ENCODE data around the gene RHBDD3.

The RHBDD3 gene

DNA sequence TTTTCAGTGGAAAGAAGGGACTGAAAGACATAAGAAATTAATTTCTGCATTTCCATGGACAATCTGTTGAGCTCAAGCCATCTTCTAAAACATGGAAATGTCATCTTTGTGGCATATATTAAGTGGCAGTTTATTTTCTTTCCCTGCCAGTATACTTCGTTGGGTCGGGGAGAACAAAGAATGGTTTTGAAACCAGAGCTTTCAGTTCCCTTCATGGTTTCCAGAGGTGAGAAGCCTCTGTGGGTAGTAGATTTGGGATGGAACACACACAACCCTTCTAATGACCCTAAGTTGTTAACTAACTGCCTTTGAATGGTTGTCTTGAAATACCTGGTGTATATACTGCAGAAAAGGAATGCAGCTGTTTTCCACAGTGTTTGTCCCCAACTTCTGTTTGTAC is 21.1 kb upstream of the RHBDD3 start:
- Histone ChIP-seq H3K36me3 (ENCODE audit: control insufficient read depth in 1 of 2, insufficient read depth in 2 of 2, low read length in 2 of 2) (peaks cover 47 to 76% of the 10 kb centered on the region in 2 experiments), H2BK12ac (ENCODE audit: low read length) (no peak overlapping the region), H2BK5ac (ENCODE audit: low read depth, low read length, poor library complexity) (no peak overlapping the region), H3K4me2 (ENCODE audit: low read length) (no peak overlapping the region), H3K9ac (ENCODE audit: low read length) (no peak overlapping the region), H2AK5ac (ENCODE audit: low read length) (no peak overlapping the region), H3K79me1 (ENCODE audit: low read length) (no peaks in the 10 kb centered on the region), H2BK120ac (ENCODE audit: insufficient read depth, low read length, poor library complexity) (no peak overlapping the region), H3K27me3 (ENCODE audit: insufficient read depth, low read length) (no peaks in the 10 kb centered on the region), H3K4me3 (ENCODE audit: low read depth, low read length) (no peak overlapping the region), H3K79me2 (ENCODE audit: control insufficient read depth, insufficient read depth, low read length, poor library complexity) (no peaks in the 10 kb centered on the region), H3K4me1 (ENCODE audit: control insufficient read depth in 1 of 2, insufficient read depth in 2 of 2, low read length in 2 of 2) (no peaks in the 10 kb centered on the region), H4K91ac (ENCODE audit: low read depth, low read length) (no peak overlapping the region), H2AFZ (ENCODE audit: insufficient read depth, low read length, poor library complexity) (no peak overlapping the region), H3K9me3 (ENCODE audit: insufficient read depth, low read depth, low read length) (no peaks in the 10 kb centered on the region), H3K23ac (ENCODE audit: low read length) (no peak overlapping the region), H3K4ac (ENCODE audit: low read depth, low read length) (no peak overlapping the region), H4K8ac (ENCODE audit: low read depth, low read length) (no peak overlapping the region), H3K14ac (ENCODE audit: low read length) (no peak overlapping the region), H3K27ac (ENCODE audit: low read depth, low read length) (no peak overlapping the region), H4K12ac (ENCODE audit: low read depth, low read length) (no peak overlapping the region), H3K18ac (ENCODE audit: low read length) (no peak overlapping the region)
- no CpG with 5 or more reads among the region's 2 CpGs for whole genome bisulfite sequencing (ENCODE audit: extremely low coverage, insufficient coverage, insufficient read length)
- DNase-seq, result no peak

DNA sequence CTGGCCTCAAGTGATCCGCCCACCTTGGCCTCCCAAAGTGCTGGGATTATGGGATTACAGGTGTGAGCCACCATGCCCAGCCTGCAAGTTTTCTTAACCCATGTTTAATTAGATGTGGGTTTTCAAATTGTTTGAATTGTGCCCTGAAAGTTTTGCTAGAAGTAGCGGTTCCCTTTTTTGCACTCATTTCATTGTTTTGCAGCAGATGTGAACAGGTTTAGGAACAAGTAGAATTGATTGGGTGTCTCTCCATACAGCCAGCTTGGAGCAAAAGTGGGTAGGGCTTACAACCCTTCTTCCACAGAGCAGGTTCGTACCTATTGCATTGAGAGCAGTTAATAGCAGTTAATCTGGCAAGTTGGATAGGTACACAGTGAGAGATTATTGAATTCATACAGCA is 16.4 kb upstream of the RHBDD3 start:
- Histone ChIP-seq H3K4me3 (ENCODE audit: low read depth, low read length) (no peak overlapping the region), H3K9ac (ENCODE audit: low read length) (no peak overlapping the region), H2BK12ac (ENCODE audit: low read length) (no peak overlapping the region), H3K79me2 (ENCODE audit: control insufficient read depth, insufficient read depth, low read length, poor library complexity) (peaks cover 2% of the 10 kb centered on the region), H2BK120ac (ENCODE audit: insufficient read depth, low read length, poor library complexity) (no peak overlapping the region), H3K23ac (ENCODE audit: low read length) (no peak overlapping the region), H3K27me3 (ENCODE audit: insufficient read depth, low read length) (no peaks in the 10 kb centered on the region), H3K14ac (ENCODE audit: low read length) (no peak overlapping the region), H3K4ac (ENCODE audit: low read depth, low read length) (no peak overlapping the region), H3K4me1 (ENCODE audit: control insufficient read depth in 1 of 2, insufficient read depth in 2 of 2, low read length in 2 of 2) (no peaks in the 10 kb centered on the region), H3K27ac (ENCODE audit: low read depth, low read length) (no peak overlapping the region), H3K36me3 (ENCODE audit: control insufficient read depth in 1 of 2, insufficient read depth in 2 of 2, low read length in 2 of 2) (peaks cover 54 to 74% of the 10 kb centered on the region in 2 experiments), H4K12ac (ENCODE audit: low read depth, low read length) (no peak overlapping the region), H3K4me2 (ENCODE audit: low read length) (no peak overlapping the region), H4K8ac (ENCODE audit: low read depth, low read length) (no peak overlapping the region), H2AFZ (ENCODE audit: insufficient read depth, low read length, poor library complexity) (no peak overlapping the region), H4K91ac (ENCODE audit: low read depth, low read length) (no peak overlapping the region), H2AK5ac (ENCODE audit: low read length) (no peak overlapping the region), H3K18ac (ENCODE audit: low read length) (no peak overlapping the region), H3K9me3 (ENCODE audit: insufficient read depth, low read depth, low read length) (no peaks in the 10 kb centered on the region), H3K79me1 (ENCODE audit: low read length) (no peaks in the 10 kb centered on the region), H2BK5ac (ENCODE audit: low read depth, low read length, poor library complexity) (no peak overlapping the region)
- no peak for DNase-seq
- WGBS (ENCODE audit: extremely low coverage, insufficient coverage, insufficient read length), result no CpG with 5 or more reads among the region's 3 CpGs

DNA sequence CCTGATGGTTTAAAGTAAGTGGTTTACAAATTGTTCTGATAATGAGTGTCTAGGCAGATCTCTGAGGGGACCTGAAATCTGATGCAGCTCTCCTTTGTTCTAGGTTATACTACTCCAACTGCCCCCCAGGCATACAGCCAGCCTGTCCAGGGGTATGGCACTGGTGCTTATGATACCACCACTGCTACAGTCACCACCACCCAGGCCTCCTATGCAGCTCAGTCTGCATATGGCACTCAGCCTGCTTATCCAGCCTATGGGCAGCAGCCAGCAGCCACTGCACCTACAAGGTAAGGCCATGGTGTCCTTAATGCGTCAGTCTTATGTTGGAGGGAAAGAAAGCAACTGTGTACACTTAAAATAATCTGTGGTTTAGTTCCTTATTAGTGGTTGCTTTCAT is 10.1 kb upstream of the RHBDD3 start:
- Histone ChIP-seq H3K9me3 (ENCODE audit: insufficient read depth, low read depth, low read length) (no peaks in the 10 kb centered on the region), H3K27ac (ENCODE audit: low read depth, low read length) (no peak overlapping the region), H2BK120ac (ENCODE audit: insufficient read depth, low read length, poor library complexity) (no peak overlapping the region), H2BK12ac (ENCODE audit: low read length) (no peak overlapping the region), H4K91ac (ENCODE audit: low read depth, low read length) (no peak overlapping the region), H2AK5ac (ENCODE audit: low read length) (no peak overlapping the region), H2AFZ (ENCODE audit: insufficient read depth, low read length, poor library complexity) (no peak overlapping the region), H3K18ac (ENCODE audit: low read length) (no peak overlapping the region), H4K12ac (ENCODE audit: low read depth, low read length) (no peak overlapping the region), H3K27me3 (ENCODE audit: insufficient read depth, low read length) (no peaks in the 10 kb centered on the region), H3K4me1 (ENCODE audit: control insufficient read depth in 1 of 2, insufficient read depth in 2 of 2, low read length in 2 of 2) (no peaks in the 10 kb centered on the region), H2BK5ac (ENCODE audit: low read depth, low read length, poor library complexity) (no peak overlapping the region), H3K14ac (ENCODE audit: low read length) (no peak overlapping the region), H3K9ac (ENCODE audit: low read length) (no peak overlapping the region), H3K4ac (ENCODE audit: low read depth, low read length) (no peak overlapping the region), H4K8ac (ENCODE audit: low read depth, low read length) (no peak overlapping the region), H3K79me1 (ENCODE audit: low read length) (no peaks in the 10 kb centered on the region), H3K79me2 (ENCODE audit: control insufficient read depth, insufficient read depth, low read length, poor library complexity) (peaks cover 4% of the 10 kb centered on the region), H3K23ac (ENCODE audit: low read length) (no peak overlapping the region), H3K4me2 (ENCODE audit: low read length) (no peak overlapping the region), H3K36me3 (ENCODE audit: control insufficient read depth in 1 of 2, insufficient read depth in 2 of 2, low read length in 2 of 2) (peaks cover 32 to 55% of the 10 kb centered on the region in 2 experiments), H3K4me3 (ENCODE audit: low read depth, low read length) (no peak overlapping the region)
- no CpG with 5 or more reads among the region's 1 CpG for whole genome bisulfite sequencing (ENCODE audit: extremely low coverage, insufficient coverage, insufficient read length)
- DNase-seq, result no peak

DNA sequence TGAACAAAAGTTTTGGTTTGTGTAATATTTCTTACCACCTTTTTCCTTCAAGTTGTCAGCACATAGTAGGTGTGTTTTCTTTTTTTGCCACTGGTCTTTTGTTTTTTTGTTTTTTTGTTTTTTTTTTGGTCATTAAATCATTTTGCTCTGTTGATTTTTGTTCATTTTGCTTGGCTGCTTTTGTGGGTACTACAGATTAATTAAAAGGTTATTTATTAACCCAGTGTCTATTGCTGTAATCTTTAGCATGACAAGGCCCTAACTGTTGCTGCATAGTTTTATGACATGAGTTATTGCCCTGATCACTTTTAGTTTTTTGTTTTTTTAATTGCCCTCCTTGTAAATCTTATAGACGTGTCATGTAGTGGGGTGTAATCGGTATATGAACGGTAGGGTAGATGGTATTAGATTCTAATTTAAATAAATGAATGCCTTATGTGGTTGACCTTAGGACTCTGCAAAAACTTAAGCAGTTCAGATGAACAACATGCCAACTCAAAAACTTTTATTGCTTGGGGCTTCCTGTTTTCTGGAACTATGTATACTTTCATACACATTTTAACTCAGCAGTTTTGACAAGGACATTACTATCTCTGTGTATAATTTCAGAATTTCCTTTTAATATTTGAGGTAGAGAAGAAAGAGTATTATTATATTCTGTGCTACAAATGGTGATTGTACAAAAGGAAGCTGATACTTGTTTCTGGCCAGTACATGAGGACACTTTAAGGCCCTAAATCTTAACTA is 8.2 kb upstream of the RHBDD3 start:
- Histone ChIP-seq H4K91ac (ENCODE audit: low read depth, low read length) (no peak overlapping the region), H3K4me3 (ENCODE audit: low read depth, low read length) (no peak overlapping the region), H3K27me3 (ENCODE audit: insufficient read depth, low read length) (no peaks in the 10 kb centered on the region), H4K12ac (ENCODE audit: low read depth, low read length) (no peak overlapping the region), H3K79me1 (ENCODE audit: low read length) (no peaks in the 10 kb centered on the region), H2BK5ac (ENCODE audit: low read depth, low read length, poor library complexity) (no peak overlapping the region), H3K18ac (ENCODE audit: low read length) (no peak overlapping the region), H2BK120ac (ENCODE audit: insufficient read depth, low read length, poor library complexity) (no peak overlapping the region), H3K9me3 (ENCODE audit: insufficient read depth, low read depth, low read length) (no peaks in the 10 kb centered on the region), H4K8ac (ENCODE audit: low read depth, low read length) (no peak overlapping the region), H2AFZ (ENCODE audit: insufficient read depth, low read length, poor library complexity) (no peak overlapping the region), H3K79me2 (ENCODE audit: control insufficient read depth, insufficient read depth, low read length, poor library complexity) (peaks cover 5% of the 10 kb centered on the region), H2AK5ac (ENCODE audit: low read length) (no peak overlapping the region), H3K14ac (ENCODE audit: low read length) (no peak overlapping the region), H3K9ac (ENCODE audit: low read length) (no peak overlapping the region), H3K36me3 (ENCODE audit: control insufficient read depth in 1 of 2, insufficient read depth in 2 of 2, low read length in 2 of 2) (peaks cover 24 to 44% of the 10 kb centered on the region in 2 experiments), H2BK12ac (ENCODE audit: low read length) (no peak overlapping the region), H3K4ac (ENCODE audit: low read depth, low read length) (no peak overlapping the region), H3K27ac (ENCODE audit: low read depth, low read length) (no peak overlapping the region), H3K4me2 (ENCODE audit: low read length) (no peak overlapping the region), H3K4me1 (ENCODE audit: control insufficient read depth in 1 of 2, insufficient read depth in 2 of 2, low read length in 2 of 2) (no peaks in the 10 kb centered on the region), H3K23ac (ENCODE audit: low read length) (no peak overlapping the region)
- DNase-seq, result no peak
- 100% methylated on average over 1 of the region's 3 CpGs for WGBS (ENCODE audit: extremely low coverage, insufficient coverage, insufficient read length)

Measured in trophoblast cell (in vitro differentiated cells and primary cell).